ENCODE measurements around the gene EPHA4. TPM values are rescaled to one million over a fixed set of nuclear protein-coding genes. Genes with fewer than 3 reads are reported as not detected.

Gene EPHA4
- total and polyA plus RNA-seq, 4 donors, result 0.43 to 2.3 (median 1.1) TPM

DNA sequence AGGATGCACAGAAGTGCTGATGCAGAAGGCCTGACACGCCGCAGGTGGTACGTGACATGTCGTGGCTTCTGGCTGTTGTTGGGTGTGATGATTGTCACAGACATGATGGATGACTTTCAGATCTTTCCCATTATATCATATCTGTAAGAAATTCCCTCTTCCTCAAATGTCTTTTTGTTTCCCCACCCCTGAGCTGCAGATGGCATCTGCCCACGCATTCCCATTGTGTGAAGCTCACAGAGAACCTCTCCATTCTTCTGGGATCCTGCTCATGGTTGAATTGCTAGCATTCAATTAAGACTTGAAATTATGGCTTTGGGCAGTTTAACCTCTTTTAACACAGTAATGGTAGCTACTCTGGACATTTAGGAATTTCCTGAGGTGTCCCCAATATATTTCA, 28.3 kb upstream of the EPHA4 start:
- Histone ChIP-seq H3K9me3 (ENCODE audit: control insufficient read depth in 4 of 4, low read length in 3 of 4) (no peaks in the 10 kb centered on the region), H3K36me3 (ENCODE audit: control insufficient read depth in 4 of 4, insufficient read depth in 3 of 4, low read depth in 1 of 4, low read length in 3 of 4) (no peaks in the 10 kb centered on the region), H3K4me1 (ENCODE audit: control insufficient read depth in 4 of 4, insufficient read depth in 4 of 4, low read length in 3 of 4) (no peaks in the 10 kb centered on the region), H3K27me3 (ENCODE audit: control insufficient read depth in 4 of 4, insufficient read depth in 4 of 4, low read length in 3 of 4) (no peaks in the 10 kb centered on the region), H3K27ac (ENCODE audit: low read depth in 1 of 2, low read length in 2 of 2) (no peak overlapping the region), H3K9ac (ENCODE audit: low read depth in 1 of 2, low read length in 2 of 2) (no peak overlapping the region), H3K4me3 (ENCODE audit: low read depth in 1 of 3, low read length in 3 of 3) (no peak overlapping the region)
- 90% methylated on average over 5 of the region's 5 CpGs for WGBS
- DNase-seq (ENCODE audit: low spot score), result no peak
- TF ChIP-seq, protein P1, sequence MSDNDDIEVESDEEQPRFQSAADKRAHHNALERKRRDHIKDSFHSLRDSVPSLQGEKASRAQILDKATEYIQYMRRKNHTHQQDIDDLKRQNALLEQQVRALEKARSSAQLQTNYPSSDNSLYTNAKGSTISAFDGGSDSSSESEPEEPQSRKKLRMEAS (IDR thresholded peaks at IDR 0.05), result no peak
- TF ChIP-seq HNF4A (conservative IDR thresholded peaks at IDR 0.05), result no peak
- TF ChIP-seq FOXA2 (IDR thresholded peaks at IDR 0.05), result no peak
- no peak for TF ChIP-seq RAD21 (IDR thresholded peaks at IDR 0.05)
- TF ChIP-seq, protein P2, sequence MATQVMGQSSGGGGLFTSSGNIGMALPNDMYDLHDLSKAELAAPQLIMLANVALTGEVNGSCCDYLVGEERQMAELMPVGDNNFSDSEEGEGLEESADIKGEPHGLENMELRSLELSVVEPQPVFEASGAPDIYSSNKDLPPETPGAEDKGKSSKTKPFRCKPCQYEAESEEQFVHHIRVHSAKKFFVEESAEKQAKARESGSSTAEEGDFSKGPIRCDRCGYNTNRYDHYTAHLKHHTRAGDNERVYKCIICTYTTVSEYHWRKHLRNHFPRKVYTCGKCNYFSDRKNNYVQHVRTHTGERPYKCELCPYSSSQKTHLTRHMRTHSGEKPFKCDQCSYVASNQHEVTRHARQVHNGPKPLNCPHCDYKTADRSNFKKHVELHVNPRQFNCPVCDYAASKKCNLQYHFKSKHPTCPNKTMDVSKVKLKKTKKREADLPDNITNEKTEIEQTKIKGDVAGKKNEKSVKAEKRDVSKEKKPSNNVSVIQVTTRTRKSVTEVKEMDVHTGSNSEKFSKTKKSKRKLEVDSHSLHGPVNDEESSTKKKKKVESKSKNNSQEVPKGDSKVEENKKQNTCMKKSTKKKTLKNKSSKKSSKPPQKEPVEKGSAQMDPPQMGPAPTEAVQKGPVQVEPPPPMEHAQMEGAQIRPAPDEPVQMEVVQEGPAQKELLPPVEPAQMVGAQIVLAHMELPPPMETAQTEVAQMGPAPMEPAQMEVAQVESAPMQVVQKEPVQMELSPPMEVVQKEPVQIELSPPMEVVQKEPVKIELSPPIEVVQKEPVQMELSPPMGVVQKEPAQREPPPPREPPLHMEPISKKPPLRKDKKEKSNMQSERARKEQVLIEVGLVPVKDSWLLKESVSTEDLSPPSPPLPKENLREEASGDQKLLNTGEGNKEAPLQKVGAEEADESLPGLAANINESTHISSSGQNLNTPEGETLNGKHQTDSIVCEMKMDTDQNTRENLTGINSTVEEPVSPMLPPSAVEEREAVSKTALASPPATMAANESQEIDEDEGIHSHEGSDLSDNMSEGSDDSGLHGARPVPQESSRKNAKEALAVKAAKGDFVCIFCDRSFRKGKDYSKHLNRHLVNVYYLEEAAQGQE (IDR thresholded peaks at IDR 0.05), result no peak
- TF ChIP-seq SP1 (IDR thresholded peaks at IDR 0.05), result no peak
- TF ChIP-seq NR2F2 (IDR thresholded peaks at IDR 0.05), result no peak
- no peak for TF ChIP-seq JUND (IDR thresholded peaks at IDR 0.05)
- TF ChIP-seq YY1 (IDR thresholded peaks at IDR 0.05), result no peak
- no peak for TF ChIP-seq TAF1 (conservative IDR thresholded peaks at IDR 0.05)
- no peak for TF ChIP-seq GABPA (IDR thresholded peaks at IDR 0.05 in 1 of 2, conservative IDR thresholded peaks at IDR 0.05 in 1 of 2)
- no peak for TF ChIP-seq FOXA1 (IDR thresholded peaks at IDR 0.05)
- TF ChIP-seq EGR1 (IDR thresholded peaks at IDR 0.05; ENCODE audit: low read depth in 2 of 2), result no peak

DNA sequence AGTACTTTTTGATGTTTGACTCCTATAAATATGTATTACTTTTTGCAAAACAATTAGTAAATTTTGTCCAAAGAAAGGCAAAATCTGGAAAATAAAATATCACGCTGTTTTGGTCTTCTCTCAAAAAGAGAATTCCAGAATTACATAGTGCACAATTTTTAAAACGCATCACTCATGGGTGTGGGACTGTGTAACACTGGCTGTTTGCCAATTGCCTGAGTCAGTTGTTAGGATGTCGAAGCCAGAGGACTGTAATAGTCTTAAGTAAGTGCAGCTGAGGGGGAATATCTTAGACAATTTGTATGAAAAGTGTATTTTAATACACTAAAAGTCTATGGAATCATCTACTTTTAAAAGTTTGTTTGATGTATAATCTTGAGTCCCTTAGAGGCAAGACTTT, 24.1 kb upstream of the EPHA4 start:
- no peak overlapping the region for H3K4me3 ChIP-seq (ENCODE audit: low read depth in 1 of 3, low read length in 3 of 3)
- no peak for DNase-seq (ENCODE audit: low spot score)
- no peak overlapping the region for H3K9ac ChIP-seq (ENCODE audit: low read depth in 1 of 2, low read length in 2 of 2)
- H3K27ac ChIP-seq (ENCODE audit: low read depth in 1 of 2, low read length in 2 of 2), result no peak overlapping the region
- TF ChIP-seq, protein P2 (IDR thresholded peaks at IDR 0.05), result no peak
- TF ChIP-seq RAD21 (IDR thresholded peaks at IDR 0.05), result no peak
- TF ChIP-seq FOXA1 (IDR thresholded peaks at IDR 0.05), result no peak
- H3K4me1 ChIP-seq (ENCODE audit: control insufficient read depth in 4 of 4, insufficient read depth in 4 of 4, low read length in 3 of 4), result no peaks in the 10 kb centered on the region
- no peaks in the 10 kb centered on the region for H3K9me3 ChIP-seq (ENCODE audit: control insufficient read depth in 4 of 4, low read length in 3 of 4)
- whole genome bisulfite sequencing, result 78% methylated on average over 3 of the region's 3 CpGs
- H3K27me3 ChIP-seq (ENCODE audit: control insufficient read depth in 4 of 4, insufficient read depth in 4 of 4, low read length in 3 of 4), result peaks cover 0 to 2% (median 0%) of the 10 kb centered on the region in 4 donors
- no peaks in the 10 kb centered on the region for H3K36me3 ChIP-seq (ENCODE audit: control insufficient read depth in 4 of 4, insufficient read depth in 3 of 4, low read depth in 1 of 4, low read length in 3 of 4)

All from liver (tissue), 9 donors.